ENCODE measurements around the gene RTL10. TPM values are rescaled to one million over a fixed set of nuclear protein-coding genes. Genes with fewer than 3 reads are reported as not detected.

Gene RTL10
- total and polyA plus RNA-seq, 2 of the 13 experiments (the other 11 are each of a cell fraction or from before 2014, with no cell fraction given) = 14.1 to 15.8 TPM

DNA sequence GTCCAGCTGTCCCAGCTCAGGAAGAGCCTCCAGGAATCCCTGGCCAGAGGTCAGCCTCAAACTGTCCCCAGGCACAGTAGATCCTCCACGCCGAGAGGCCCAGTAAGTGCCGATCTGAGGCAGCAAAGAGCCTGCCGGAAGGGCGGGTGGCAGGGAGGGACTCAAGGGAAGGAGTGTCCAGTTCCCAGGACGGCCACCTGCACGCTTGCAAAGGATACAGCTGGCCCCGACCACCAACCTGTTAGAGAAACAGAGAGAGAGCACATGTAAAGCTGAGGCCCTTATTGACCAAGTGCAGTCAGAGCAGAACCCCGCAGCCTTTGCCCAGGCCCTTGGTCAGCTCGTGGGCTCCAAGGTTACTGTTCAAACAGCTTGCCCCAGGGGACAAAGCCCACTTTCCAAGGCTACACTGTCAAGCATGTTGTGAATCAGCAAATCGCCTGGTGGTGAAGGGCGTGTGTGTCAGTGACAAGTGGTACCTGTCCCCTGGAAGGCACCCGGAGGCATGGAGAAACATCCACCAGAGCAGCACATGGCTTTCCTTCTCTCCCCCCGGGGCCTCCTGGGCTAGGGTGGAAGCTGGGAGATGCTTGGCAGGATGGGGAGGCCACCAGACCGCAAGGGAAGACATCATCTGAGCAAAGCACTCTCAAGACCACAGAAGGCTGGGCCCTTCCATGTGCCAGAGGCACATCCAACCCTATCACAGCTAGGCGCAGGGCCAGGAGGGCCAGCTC lies 44.3 kb upstream of the RTL10 start (continued):
- TF ChIP-seq, protein P1, sequence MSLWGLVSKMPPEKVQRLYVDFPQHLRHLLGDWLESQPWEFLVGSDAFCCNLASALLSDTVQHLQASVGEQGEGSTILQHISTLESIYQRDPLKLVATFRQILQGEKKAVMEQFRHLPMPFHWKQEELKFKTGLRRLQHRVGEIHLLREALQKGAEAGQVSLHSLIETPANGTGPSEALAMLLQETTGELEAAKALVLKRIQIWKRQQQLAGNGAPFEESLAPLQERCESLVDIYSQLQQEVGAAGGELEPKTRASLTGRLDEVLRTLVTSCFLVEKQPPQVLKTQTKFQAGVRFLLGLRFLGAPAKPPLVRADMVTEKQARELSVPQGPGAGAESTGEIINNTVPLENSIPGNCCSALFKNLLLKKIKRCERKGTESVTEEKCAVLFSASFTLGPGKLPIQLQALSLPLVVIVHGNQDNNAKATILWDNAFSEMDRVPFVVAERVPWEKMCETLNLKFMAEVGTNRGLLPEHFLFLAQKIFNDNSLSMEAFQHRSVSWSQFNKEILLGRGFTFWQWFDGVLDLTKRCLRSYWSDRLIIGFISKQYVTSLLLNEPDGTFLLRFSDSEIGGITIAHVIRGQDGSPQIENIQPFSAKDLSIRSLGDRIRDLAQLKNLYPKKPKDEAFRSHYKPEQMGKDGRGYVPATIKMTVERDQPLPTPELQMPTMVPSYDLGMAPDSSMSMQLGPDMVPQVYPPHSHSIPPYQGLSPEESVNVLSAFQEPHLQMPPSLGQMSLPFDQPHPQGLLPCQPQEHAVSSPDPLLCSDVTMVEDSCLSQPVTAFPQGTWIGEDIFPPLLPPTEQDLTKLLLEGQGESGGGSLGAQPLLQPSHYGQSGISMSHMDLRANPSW (CRISPR knock-in tag; IDR thresholded peaks at IDR 0.05; ENCODE audit: borderline replicate concordance) = no peak
- TF ChIP-seq MAZ (IDR thresholded peaks at IDR 0.05; ENCODE audit: borderline replicate concordance, low read depth, low read length) (no peak), MAZ (CRISPR knock-in tag; IDR thresholded peaks at IDR 0.05; ENCODE audit: low read depth) (no peak; the same call in 1 of the 2 replicates), FOXA1 (IDR thresholded peaks at IDR 0.05) (no peak), FOXA1 (CRISPR knock-in tag; IDR thresholded peaks at IDR 0.05) (peak; percentile 74), ZNF749 (CRISPR knock-in tag; IDR thresholded peaks at IDR 0.05; ENCODE audit: borderline replicate concordance) (no peak), ARNT (IDR thresholded peaks at IDR 0.05) (no peak), SP5 (CRISPR knock-in tag; IDR thresholded peaks at IDR 0.05; ENCODE audit: borderline replicate concordance, low read depth) (no peak), ZNF577 (CRISPR knock-in tag; IDR thresholded peaks at IDR 0.05; ENCODE audit: borderline replicate concordance, low read depth) (no peak), ZSCAN22 (CRISPR knock-in tag; IDR thresholded peaks at IDR 0.05) (no peak), ZNF253 (CRISPR knock-in tag; IDR thresholded peaks at IDR 0.05; ENCODE audit: borderline replicate concordance) (no peak), KLF12 (CRISPR knock-in tag; IDR thresholded peaks at IDR 0.05; ENCODE audit: borderline replicate concordance) (no peak), ZFP36L1 (CRISPR knock-in tag; IDR thresholded peaks at IDR 0.05) (no peak), GLI4 (CRISPR knock-in tag; IDR thresholded peaks at IDR 0.05; ENCODE audit: borderline replicate concordance) (no peak), SCMH1 (CRISPR knock-in tag; IDR thresholded peaks at IDR 0.05; ENCODE audit: borderline replicate concordance) (no peak), POLR2AphosphoS2 (IDR thresholded peaks at IDR 0.05; ENCODE audit: low read depth, low read length) (no peak)
- TF ChIP-seq, protein P2, sequence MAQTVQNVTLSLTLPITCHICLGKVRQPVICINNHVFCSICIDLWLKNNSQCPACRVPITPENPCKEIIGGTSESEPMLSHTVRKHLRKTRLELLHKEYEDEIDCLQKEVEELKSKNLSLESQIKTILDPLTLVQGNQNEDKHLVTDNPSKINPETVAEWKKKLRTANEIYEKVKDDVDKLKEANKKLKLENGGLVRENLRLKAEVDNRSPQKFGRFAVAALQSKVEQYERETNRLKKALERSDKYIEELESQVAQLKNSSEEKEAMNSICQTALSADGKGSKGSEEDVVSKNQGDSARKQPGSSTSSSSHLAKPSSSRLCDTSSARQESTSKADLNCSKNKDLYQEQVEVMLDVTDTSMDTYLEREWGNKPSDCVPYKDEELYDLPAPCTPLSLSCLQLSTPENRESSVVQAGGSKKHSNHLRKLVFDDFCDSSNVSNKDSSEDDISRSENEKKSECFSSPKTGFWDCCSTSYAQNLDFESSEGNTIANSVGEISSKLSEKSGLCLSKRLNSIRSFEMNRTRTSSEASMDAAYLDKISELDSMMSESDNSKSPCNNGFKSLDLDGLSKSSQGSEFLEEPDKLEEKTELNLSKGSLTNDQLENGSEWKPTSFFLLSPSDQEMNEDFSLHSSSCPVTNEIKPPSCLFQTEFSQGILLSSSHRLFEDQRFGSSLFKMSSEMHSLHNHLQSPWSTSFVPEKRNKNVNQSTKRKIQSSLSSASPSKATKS (CRISPR knock-in tag; IDR thresholded peaks at IDR 0.05) = no peak
- TF ChIP-seq, protein P3, sequence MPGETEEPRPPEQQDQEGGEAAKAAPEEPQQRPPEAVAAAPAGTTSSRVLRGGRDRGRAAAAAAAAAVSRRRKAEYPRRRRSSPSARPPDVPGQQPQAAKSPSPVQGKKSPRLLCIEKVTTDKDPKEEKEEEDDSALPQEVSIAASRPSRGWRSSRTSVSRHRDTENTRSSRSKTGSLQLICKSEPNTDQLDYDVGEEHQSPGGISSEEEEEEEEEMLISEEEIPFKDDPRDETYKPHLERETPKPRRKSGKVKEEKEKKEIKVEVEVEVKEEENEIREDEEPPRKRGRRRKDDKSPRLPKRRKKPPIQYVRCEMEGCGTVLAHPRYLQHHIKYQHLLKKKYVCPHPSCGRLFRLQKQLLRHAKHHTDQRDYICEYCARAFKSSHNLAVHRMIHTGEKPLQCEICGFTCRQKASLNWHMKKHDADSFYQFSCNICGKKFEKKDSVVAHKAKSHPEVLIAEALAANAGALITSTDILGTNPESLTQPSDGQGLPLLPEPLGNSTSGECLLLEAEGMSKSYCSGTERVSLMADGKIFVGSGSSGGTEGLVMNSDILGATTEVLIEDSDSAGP (CRISPR knock-in tag; IDR thresholded peaks at IDR 0.05; ENCODE audit: borderline replicate concordance) = peak; percentile 26; the same call in 1 of the 2 replicates
- TF ChIP-seq, protein P4, sequence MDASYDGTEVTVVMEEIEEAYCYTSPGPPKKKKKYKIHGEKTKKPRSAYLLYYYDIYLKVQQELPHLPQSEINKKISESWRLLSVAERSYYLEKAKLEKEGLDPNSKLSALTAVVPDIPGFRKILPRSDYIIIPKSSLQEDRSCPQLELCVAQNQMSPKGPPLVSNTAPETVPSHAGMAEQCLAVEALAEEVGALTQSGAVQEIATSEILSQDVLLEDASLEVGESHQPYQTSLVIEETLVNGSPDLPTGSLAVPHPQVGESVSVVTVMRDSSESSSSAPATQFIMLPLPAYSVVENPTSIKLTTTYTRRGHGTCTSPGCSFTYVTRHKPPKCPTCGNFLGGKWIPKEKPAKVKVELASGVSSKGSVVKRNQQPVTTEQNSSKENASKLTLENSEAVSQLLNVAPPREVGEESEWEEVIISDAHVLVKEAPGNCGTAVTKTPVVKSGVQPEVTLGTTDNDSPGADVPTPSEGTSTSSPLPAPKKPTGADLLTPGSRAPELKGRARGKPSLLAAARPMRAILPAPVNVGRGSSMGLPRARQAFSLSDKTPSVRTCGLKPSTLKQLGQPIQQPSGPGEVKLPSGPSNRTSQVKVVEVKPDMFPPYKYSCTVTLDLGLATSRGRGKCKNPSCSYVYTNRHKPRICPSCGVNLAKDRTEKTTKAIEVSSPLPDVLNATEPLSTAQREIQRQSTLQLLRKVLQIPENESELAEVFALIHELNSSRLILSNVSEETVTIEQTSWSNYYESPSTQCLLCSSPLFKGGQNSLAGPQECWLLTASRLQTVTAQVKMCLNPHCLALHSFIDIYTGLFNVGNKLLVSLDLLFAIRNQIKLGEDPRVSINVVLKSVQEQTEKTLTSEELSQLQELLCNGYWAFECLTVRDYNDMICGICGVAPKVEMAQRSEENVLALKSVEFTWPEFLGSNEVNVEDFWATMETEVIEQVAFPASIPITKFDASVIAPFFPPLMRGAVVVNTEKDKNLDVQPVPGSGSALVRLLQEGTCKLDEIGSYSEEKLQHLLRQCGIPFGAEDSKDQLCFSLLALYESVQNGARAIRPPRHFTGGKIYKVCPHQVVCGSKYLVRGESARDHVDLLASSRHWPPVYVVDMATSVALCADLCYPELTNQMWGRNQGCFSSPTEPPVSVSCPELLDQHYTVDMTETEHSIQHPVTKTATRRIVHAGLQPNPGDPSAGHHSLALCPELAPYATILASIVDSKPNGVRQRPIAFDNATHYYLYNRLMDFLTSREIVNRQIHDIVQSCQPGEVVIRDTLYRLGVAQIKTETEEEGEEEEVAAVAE (CRISPR knock-in tag; IDR thresholded peaks at IDR 0.05; ENCODE audit: borderline replicate concordance) = no peak

Data from HepG2 (cell line).